GM18951 (cell line): ENCODE results near the gene ALDH2.

Experiments used
- POLR2A ChIP-seq: IDR thresholded peaks from 4 replicates; pipeline ENCODE4 v1.6.1; 2011; ENCODE audit warnings: mild to moderate bottlenecking; ENCODE audit not compliant: insufficient read length, insufficient read depth; ENCODE audit errors: extremely low read depth
- in situ Hi-C: fragments of 300-500 bp; cut with MboI; formaldehyde crosslinking; loops from one replicate; pipeline ENCODE4 v1.12.0; 2022; ENCODE audit warnings: low sequenced_read_pairs, mixed read lengths, inconsistent platforms; ENCODE audit not compliant: unreplicated experiment

Gene ALDH2

GRCh38 chr12:111764120-111764821 is 2.5 kb upstream of the ALDH2 start:
- TF ChIP-seq POLR2A = no peak
- in situ Hi-C loops = no loop called here

- in situ Hi-C loops = no loop called here
Observed at GRCh38 chr12:111767362-111768158, 827 bp downstream of the ALDH2 start.

GRCh38 chr12:111768159-111768895 is 1.6 kb downstream of the ALDH2 start:
- in situ Hi-C loops = no loop called here
- TF ChIP-seq POLR2A = no peak

More at GRCh38 chr12:111767362-111768158, 827 bp downstream of the ALDH2 start:
- no peak for TF ChIP-seq POLR2A

GRCh38 chr12:111769599-111769998 is 2.9 kb downstream of the ALDH2 start:
- in situ Hi-C loops = no loop called here
- no peak for TF ChIP-seq POLR2A

- in situ Hi-C loops = no loop called here
- TF ChIP-seq POLR2A = peak; percentile 20
Observed at GRCh38 chr12:111773801-111774551, 7.2 kb downstream of the ALDH2 start.

- in situ Hi-C loops = no loop called here
- peak; percentile 54 for TF ChIP-seq POLR2A
Observed at GRCh38 chr12:111775205-111776193, 8.8 kb downstream of the ALDH2 start.

- no peak for TF ChIP-seq POLR2A
Observed at GRCh38 chr12:111776836-111777344, 10.2 kb downstream of the ALDH2 start.

GRCh38 chr12:111777345-111778045 is 10.8 kb downstream of the ALDH2 start:
- TF ChIP-seq POLR2A = peak; percentile 39
- in situ Hi-C loops = no loop called here

More at GRCh38 chr12:111776836-111777344, 10.2 kb downstream of the ALDH2 start:
- in situ Hi-C loops = no loop called here

- TF ChIP-seq POLR2A = no peak
- in situ Hi-C loops = no loop called here
Observed at GRCh38 chr12:111780166-111780565, 13.4 kb downstream of the ALDH2 start.

GRCh38 chr12:111780615-111781014 is 13.9 kb downstream of the ALDH2 start:
- in situ Hi-C loops = no loop called here
- no peak for TF ChIP-seq POLR2A

GRCh38 chr12:111781085-111781658 is 14.4 kb downstream of the ALDH2 start:
- TF ChIP-seq POLR2A = no peak
- in situ Hi-C loops = no loop called here
